22Rv1 (cell line): ENCODE results near the gene MLLT3.

ENCODE experiments used
- H3K27ac ChIP-seq: fragments of 450-650 bp; 2 replicates; pipeline ENCODE4 v1.5.1; 2017
- CTCF ChIP-seq: fragments of 450-650 bp; IDR thresholded peaks from 2 replicates; pipeline ENCODE4 v1.5.1; 2017; ENCODE audit warnings: mild to moderate bottlenecking
- ZFX ChIP-seq: fragments of 450-650 bp; IDR thresholded peaks from 2 replicates; pipeline ENCODE4 v1.6.1; 2017; ENCODE audit warnings: antibody characterized with exemption, borderline replicate concordance

MLLT3 gene

GRCh38 chr9:20580673-20581072 is 41.6 kb downstream of the MLLT3 start:
- no peak overlapping the region for H3K27ac ChIP-seq
- no peak for TF ChIP-seq ZFX
- no peak for TF ChIP-seq CTCF

DNA sequence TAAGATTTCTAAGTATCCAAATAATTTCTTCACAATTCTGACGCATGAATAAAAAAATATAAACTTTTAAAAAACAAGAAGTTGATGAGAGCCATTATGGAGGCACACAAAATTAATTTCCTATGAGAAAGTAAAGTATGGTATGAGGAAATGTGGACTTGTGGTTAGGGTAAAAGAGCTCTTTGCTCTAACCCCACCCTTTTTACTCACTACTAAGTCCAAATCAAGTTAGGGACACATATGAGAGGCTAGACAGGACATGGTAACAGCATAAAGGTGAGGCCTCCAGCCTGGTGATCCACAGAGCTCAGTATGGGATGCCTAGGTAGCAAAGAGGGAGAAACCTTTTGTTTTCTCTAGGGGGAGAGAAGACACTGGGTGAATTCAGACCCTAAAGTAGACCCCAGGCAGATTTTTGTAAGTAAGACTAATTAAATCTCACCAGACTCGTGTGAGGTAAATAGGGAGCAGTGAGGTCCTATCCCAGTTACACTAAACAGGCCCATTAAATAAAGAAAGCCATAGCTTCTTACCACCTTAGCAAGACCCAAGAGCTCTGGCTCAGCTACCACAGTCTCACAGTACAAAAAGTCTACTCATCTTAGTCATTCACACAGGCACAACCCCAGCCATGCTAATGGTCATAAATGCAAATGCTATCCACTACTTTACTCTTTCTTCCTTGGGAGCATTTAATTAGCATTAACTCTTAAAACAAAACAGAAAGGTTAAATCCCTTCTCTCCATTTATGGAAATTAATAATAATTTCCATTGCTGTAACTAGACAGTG is 42.6 kb downstream of the MLLT3 start:
- no peak for TF ChIP-seq CTCF
- no peak for TF ChIP-seq ZFX

GRCh38 chr9:20573023-20573422 is 49.3 kb downstream of the MLLT3 start:
- H3K27ac ChIP-seq, result no peak overlapping the region
- TF ChIP-seq ZFX (no peak), CTCF (no peak)

More for the DNA sequence above, 42.6 kb downstream of the MLLT3 start:
- H3K27ac ChIP-seq, result no peak overlapping the region

DNA sequence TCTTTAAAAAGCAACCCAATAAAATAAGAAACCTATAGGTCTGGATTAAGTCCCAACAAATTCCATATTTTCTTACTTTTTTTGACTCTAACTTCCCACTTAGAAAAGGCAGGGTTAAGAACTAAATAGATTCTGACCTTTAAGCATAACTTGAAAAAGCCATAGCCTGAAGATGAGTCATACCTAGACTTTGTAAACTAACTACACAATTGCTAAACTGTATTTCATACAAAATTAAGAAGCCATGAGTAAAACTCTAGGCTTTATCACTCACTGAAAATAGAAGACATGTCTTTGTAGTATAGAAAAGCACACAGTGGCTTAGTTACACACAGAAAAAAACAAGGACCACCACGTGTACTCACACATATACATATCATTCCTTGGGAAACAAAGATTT is 51.5 kb downstream of the MLLT3 start:
- TF ChIP-seq ZFX, result no peak
- TF ChIP-seq CTCF, result no peak
- no peak overlapping the region for H3K27ac ChIP-seq

DNA sequence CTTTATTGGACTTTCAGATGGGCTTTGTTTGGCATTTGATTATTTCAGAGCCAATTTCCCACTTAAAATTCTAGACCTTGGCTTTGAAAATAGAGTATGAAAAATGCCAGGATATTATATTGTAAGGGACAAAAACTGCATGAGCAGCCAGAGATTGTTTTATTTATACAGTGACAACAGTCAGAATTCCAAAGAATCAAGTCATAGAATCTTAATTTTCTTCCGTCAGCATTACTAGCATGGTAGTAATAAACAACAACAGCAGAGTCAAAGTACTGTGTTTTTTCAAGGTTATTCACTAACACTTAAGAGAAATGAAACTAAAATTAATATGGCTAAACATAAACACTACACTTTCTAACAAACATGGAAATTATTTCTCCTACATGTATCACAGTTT is 52.2 kb downstream of the MLLT3 start:
- TF ChIP-seq CTCF, result no peak
- TF ChIP-seq ZFX, result no peak
- H3K27ac ChIP-seq, result peak overlapping the region; percentile 61

DNA sequence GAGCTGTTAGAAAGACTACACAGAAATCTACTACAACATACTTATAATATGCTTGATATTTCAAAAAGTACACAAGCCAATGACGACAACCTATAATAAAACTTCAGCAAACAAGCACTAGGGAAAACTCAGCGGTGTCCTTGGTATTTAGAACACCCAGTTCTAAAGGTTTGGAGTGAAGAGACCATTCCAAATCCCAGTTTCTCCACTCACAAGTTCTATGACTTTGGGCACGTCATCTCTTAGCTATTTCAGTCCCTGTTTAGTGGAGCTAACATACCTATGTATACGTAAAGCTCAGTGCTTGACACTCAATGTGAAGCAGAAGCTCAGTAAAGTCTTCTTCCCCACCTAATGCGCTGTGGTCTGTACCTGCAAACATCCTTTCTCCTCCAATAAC is 52.8 kb downstream of the MLLT3 start:
- TF ChIP-seq CTCF, result no peak
- H3K27ac ChIP-seq, result peak overlapping the region; percentile 61

GRCh38 chr9:20568400-20568799 is 53.9 kb downstream of the MLLT3 start:
- TF ChIP-seq ZFX (no peak), CTCF (no peak)
- H3K27ac ChIP-seq, result peak overlapping the region; percentile 61
